GM23338 (cell line): ENCODE measurements around the gene CDC14A. TPM values are rescaled to one million over a fixed set of nuclear protein-coding genes. Genes with fewer than 3 reads are reported as not detected.

Experiments
- ATAC-seq: fragments of 200-7000 bp; cut with Tn5 transposase; 3 replicates; pipeline ENCODE4 v1.9.1; 2020
- DNase-seq: peaks from one replicate; pipeline ENCODE4 v3.0.0-alpha.2; 2015; ENCODE audit warnings: low spot score
- H2AFZ ChIP-seq: fragments of 200-600 bp; sonication (generic); 2 replicates; pipeline ENCODE4 v1.8.0; 2016; ENCODE audit warnings: antibody characterized with exemption, mild to moderate bottlenecking, moderate library complexity
- H3F3A ChIP-seq: fragments of 200-600 bp; sonication (generic); replicated peaks from 2 replicates; pipeline ENCODE4 v1.8.0; 2017; ENCODE audit warnings: antibody characterized with exemption, mixed run types, low read depth
- H3K27ac ChIP-seq: fragments of 200-600 bp; sonication (generic); 2 replicates; pipeline ENCODE4 v1.6.1; 2016; ENCODE audit warnings: low read depth
- H3K27me3 ChIP-seq: fragments of 200-600 bp; sonication (generic); 2 replicates; pipeline ENCODE4 v1.8.0; 2016; ENCODE audit warnings: mild to moderate bottlenecking, mixed run types, moderate library complexity; ENCODE audit not compliant: insufficient read depth
- H3K36me3 ChIP-seq: fragments of 200-600 bp; sonication (generic); 2 replicates; pipeline ENCODE4 v1.8.0; 2016; ENCODE audit warnings: mild to moderate bottlenecking; ENCODE audit not compliant: insufficient read depth
- H3K4me1 ChIP-seq: fragments of 200-600 bp; sonication (generic); 2 replicates; pipeline ENCODE4 v1.8.0; 2016; ENCODE audit warnings: mild to moderate bottlenecking, moderate library complexity; ENCODE audit not compliant: insufficient read depth
- H3K4me2 ChIP-seq: fragments of 200-600 bp; sonication (generic); 2 replicates; pipeline ENCODE4 v1.7.1; 2017; ENCODE audit warnings: mixed run types
- H3K4me3 ChIP-seq: fragments of 200-600 bp; sonication (generic); 2 replicates; pipeline ENCODE4 v1.6.1; 2016; ENCODE audit warnings: mixed run types
- H3K79me2 ChIP-seq: fragments of 200-600 bp; sonication (generic); replicated peaks from 2 replicates; pipeline ENCODE4 v1.8.0; 2017; ENCODE audit warnings: mild to moderate bottlenecking; ENCODE audit not compliant: insufficient read depth
- H3K9me2 ChIP-seq: fragments of 200-600 bp; sonication (generic); 2 replicates; pipeline ENCODE4 v1.8.0; 2017; ENCODE audit not compliant: insufficient read depth
- H4K20me1 ChIP-seq: fragments of 200-600 bp; sonication (generic); replicated peaks from 2 replicates; pipeline ENCODE4 v1.8.0; 2017; ENCODE audit warnings: mild to moderate bottlenecking; ENCODE audit not compliant: insufficient read depth
- H3K27ac Mint-ChIP-seq: 2 replicates; pipeline ENCODE4 v1.8.0; 2020; ENCODE audit warnings: inconsistent platforms, mild to moderate bottlenecking, moderate library complexity, mixed read lengths
- H3K27me3 Mint-ChIP-seq: 3 replicates; pipeline ENCODE4 v1.8.0; 2022; ENCODE audit warnings: low read depth, mild to moderate bottlenecking, moderate library complexity, mixed read lengths, inconsistent platforms; ENCODE audit not compliant: insufficient read depth, poor library complexity
- H3K36me3 Mint-ChIP-seq: 3 replicates; pipeline ENCODE4 v1.8.0; 2021; ENCODE audit warnings: low read depth, mild to moderate bottlenecking, inconsistent platforms, moderate library complexity, mixed read lengths
- H3K4me1 Mint-ChIP-seq: 3 replicates; pipeline ENCODE4 v1.8.0; 2020; ENCODE audit warnings: mild to moderate bottlenecking, inconsistent platforms, mixed read lengths
- H3K4me3 Mint-ChIP-seq: 3 replicates; pipeline ENCODE4 v1.8.0; 2021; ENCODE audit warnings: moderate library complexity, mild to moderate bottlenecking, inconsistent platforms, mixed read lengths
- H3K9me3 Mint-ChIP-seq: 3 replicates; pipeline ENCODE4 v1.8.0; 2020; ENCODE audit warnings: moderate library complexity, mild to moderate bottlenecking, inconsistent platforms, mixed read lengths
- CREB1 ChIP-seq: fragments of 250-450 bp; sonication (Bioruptor Pico); IDR thresholded peaks from 2 replicates; pipeline ENCODE4 v1.5.0; 2020; ENCODE audit warnings: low read depth, mild to moderate bottlenecking, moderate library complexity
- EZH2phosphoT487 ChIP-seq: fragments of 200-600 bp; sonication (generic); IDR thresholded peaks from one replicate; pipeline ENCODE4 v1.8.1; 2018; ENCODE audit warnings: antibody characterized with exemption; ENCODE audit not compliant: unreplicated experiment
- STAT1 ChIP-seq: IDR thresholded peaks from one replicate; pipeline ENCODE4 v1.6.1; 2016; ENCODE audit warnings: antibody characterized with exemption; ENCODE audit not compliant: unreplicated experiment
- ZNF331 ChIP-seq: fragments of 250-450 bp; sonication (Bioruptor Pico); IDR thresholded peaks from 2 replicates; pipeline ENCODE4 v1.5.0; 2020; ENCODE audit warnings: low read depth, mild to moderate bottlenecking, moderate library complexity
- polyA plus RNA-seq: library from polyadenylated mRNA; unstranded; fragments of >200 nt; fragmentation: Nextera tagmentation; extraction: Ambion mirVana; gene quantifications from 2 replicates; pipeline ENCODE4 v1.2.1, GENCODE V29; 2016
- total RNA-seq: library from RNA; depleted of rRNA; stranded (reverse); fragments of >200 nt; shearing (Covaris generic); gene quantifications from 2 replicates; pipeline ENCODE4 v1.2.3, GENCODE V29; 2014
- TF ChIP-seq, protein P1 (sequence below): fragments of 250-450 bp; sonication (Bioruptor Pico); IDR thresholded peaks from 2 replicates; pipeline ENCODE4 v1.5.0; 2020; ENCODE audit warnings: mild to moderate bottlenecking, moderate library complexity
- TF ChIP-seq, protein P2 (sequence below): IDR thresholded peaks from 2 replicates; pipeline ENCODE4 v1.6.1; 2016; ENCODE audit warnings: antibody characterized with exemption

Gene CDC14A
- total and polyA plus RNA-seq, 2 experiments from 2014 or later: 11.1 to 20.8 TPM

DNA sequence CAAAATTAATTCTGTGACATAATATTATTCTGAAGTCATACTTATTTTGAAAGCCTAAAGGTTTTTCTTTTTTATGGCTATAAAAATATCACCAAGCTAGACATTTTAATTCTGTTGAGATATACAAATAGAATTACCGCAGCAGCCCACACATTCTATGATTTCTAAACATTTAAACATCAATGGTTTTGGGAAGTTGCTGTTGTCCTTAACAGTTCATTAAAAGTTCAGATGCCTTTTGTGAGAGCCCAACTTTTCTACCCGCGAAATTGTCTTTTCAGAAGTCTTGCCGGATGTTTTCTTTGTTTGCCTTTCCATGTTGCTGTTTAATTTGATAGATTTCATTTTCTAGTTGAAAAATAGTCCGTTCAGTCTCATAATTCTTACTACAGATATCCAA is 40.5 kb downstream of the CDC14A start (continued):
- TF ChIP-seq, protein P1, sequence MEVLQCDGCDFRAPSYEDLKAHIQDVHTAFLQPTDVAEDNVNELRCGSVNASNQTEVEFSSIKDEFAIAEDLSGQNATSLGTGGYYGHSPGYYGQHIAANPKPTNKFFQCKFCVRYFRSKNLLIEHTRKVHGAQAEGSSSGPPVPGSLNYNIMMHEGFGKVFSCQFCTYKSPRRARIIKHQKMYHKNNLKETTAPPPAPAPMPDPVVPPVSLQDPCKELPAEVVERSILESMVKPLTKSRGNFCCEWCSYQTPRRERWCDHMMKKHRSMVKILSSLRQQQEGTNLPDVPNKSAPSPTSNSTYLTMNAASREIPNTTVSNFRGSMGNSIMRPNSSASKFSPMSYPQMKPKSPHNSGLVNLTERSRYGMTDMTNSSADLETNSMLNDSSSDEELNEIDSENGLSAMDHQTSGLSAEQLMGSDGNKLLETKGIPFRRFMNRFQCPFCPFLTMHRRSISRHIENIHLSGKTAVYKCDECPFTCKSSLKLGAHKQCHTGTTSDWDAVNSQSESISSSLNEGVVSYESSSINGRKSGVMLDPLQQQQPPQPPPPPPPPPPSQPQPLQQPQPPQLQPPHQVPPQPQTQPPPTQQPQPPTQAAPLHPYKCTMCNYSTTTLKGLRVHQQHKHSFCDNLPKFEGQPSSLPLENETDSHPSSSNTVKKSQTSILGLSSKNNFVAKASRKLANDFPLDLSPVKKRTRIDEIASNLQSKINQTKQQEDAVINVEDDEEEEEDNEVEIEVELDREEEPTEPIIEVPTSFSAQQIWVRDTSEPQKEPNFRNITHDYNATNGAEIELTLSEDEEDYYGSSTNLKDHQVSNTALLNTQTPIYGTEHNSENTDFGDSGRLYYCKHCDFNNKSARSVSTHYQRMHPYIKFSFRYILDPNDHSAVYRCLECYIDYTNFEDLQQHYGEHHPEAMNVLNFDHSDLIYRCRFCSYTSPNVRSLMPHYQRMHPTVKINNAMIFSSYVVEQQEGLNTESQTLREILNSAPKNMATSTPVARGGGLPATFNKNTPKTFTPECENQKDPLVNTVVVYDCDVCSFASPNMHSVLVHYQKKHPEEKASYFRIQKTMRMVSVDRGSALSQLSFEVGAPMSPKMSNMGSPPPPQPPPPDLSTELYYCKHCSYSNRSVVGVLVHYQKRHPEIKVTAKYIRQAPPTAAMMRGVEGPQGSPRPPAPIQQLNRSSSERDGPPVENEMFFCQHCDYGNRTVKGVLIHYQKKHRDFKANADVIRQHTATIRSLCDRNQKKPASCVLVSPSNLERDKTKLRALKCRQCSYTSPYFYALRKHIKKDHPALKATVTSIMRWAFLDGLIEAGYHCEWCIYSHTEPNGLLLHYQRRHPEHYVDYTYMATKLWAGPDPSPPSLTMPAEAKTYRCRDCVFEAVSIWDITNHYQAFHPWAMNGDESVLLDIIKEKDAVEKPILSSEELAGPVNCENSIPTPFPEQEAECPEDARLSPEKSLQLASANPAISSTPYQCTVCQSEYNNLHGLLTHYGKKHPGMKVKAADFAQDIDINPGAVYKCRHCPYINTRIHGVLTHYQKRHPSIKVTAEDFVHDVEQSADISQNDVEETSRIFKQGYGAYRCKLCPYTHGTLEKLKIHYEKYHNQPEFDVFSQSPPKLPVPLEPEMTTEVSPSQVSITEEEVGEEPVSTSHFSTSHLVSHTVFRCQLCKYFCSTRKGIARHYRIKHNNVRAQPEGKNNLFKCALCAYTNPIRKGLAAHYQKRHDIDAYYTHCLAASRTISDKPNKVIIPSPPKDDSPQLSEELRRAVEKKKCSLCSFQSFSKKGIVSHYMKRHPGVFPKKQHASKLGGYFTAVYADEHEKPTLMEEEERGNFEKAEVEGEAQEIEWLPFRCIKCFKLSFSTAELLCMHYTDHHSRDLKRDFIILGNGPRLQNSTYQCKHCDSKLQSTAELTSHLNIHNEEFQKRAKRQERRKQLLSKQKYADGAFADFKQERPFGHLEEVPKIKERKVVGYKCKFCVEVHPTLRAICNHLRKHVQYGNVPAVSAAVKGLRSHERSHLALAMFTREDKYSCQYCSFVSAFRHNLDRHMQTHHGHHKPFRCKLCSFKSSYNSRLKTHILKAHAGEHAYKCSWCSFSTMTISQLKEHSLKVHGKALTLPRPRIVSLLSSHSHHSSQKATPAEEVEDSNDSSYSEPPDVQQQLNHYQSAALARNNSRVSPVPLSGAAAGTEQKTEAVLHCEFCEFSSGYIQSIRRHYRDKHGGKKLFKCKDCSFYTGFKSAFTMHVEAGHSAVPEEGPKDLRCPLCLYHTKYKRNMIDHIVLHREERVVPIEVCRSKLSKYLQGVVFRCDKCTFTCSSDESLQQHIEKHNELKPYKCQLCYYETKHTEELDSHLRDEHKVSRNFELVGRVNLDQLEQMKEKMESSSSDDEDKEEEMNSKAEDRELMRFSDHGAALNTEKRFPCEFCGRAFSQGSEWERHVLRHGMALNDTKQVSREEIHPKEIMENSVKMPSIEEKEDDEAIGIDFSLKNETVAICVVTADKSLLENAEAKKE (CRISPR knock-in tag): no peak
- no peak for TF ChIP-seq STAT1
- TF ChIP-seq, protein P2, sequence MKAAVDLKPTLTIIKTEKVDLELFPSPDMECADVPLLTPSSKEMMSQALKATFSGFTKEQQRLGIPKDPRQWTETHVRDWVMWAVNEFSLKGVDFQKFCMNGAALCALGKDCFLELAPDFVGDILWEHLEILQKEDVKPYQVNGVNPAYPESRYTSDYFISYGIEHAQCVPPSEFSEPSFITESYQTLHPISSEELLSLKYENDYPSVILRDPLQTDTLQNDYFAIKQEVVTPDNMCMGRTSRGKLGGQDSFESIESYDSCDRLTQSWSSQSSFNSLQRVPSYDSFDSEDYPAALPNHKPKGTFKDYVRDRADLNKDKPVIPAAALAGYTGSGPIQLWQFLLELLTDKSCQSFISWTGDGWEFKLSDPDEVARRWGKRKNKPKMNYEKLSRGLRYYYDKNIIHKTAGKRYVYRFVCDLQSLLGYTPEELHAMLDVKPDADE: no peak

DNA sequence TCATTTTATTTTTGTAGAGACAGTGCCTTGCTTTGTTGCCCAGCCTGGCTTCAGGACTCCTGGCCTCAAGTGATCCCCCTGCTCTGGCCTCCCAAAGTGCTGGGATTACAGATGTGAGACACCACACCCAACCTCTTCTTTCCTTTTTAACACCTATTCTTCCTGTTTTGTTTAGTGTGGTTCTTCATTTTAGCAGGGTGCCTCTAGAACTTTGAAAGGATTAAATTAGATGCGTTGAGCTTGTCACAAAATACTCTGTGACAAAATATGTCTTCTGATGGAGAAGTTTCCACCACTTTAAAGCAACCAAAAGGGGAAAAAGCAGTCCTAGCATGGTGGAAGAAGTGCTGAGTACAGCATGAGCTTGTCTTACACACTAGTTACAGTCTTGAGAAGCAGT is 42.0 kb downstream of the CDC14A start:
- no peaks in the 10 kb centered on the region for H3K27me3 Mint-ChIP-seq
- Histone ChIP-seq H3K4me3 (no peak overlapping the region), H3F3A (no peaks in the 10 kb centered on the region), H3K79me2 (no peaks in the 10 kb centered on the region; the same call in 1 of the 2 replicates), H3K9me2 (no peaks in the 10 kb centered on the region), H3K27me3 (no peaks in the 10 kb centered on the region), H2AFZ (no peak overlapping the region), H3K4me1 (no peaks in the 10 kb centered on the region), H4K20me1 (no peaks in the 10 kb centered on the region), H3K36me3 (no peaks in the 10 kb centered on the region), H3K4me2 (no peak overlapping the region), H3K27ac (no peak overlapping the region)
- no peak overlapping the region for H3K27ac Mint-ChIP-seq
- H3K9me3 Mint-ChIP-seq: no peaks in the 10 kb centered on the region
- TF ChIP-seq EZH2phosphoT487 (no peak), STAT1 (no peak), ZNF331 (CRISPR knock-in tag) (no peak), CREB1 (CRISPR knock-in tag) (no peak)
- TF ChIP-seq, protein P2: no peak
- ATAC-seq (no peak), DNase-seq (no peak)
- H3K4me1 Mint-ChIP-seq: peaks cover 6% of the 10 kb centered on the region
- H3K4me3 Mint-ChIP-seq: no peak overlapping the region
- no peaks in the 10 kb centered on the region for H3K36me3 Mint-ChIP-seq
